Measurements from ENCODE around the gene CHCT1.

CHCT1 gene

GRCh38 chr17:60457148-60457547 lies 34.9 kb downstream of the CHCT1 start:
- Histone ChIP-seq H3K27ac (replicated peaks; ENCODE audit: low read length) (no peak overlapping the region), H3K9ac (ENCODE audit: low read depth, low read length, poor library complexity) (no peak overlapping the region), H4K91ac (ENCODE audit: low read depth, low read length, poor library complexity) (no peak overlapping the region), H3K18ac (ENCODE audit: low read length) (no peak overlapping the region), H2BK120ac (ENCODE audit: low read depth, low read length) (no peak overlapping the region), H3K4me1 (ENCODE audit: control insufficient read depth in 2 of 2, insufficient read depth in 1 of 2, low read depth in 1 of 2, low read length in 2 of 2) (no peaks in the 10 kb centered on the region), H3K9me3 (replicated peaks in 1 of 2; ENCODE audit: control insufficient read depth in 2 of 2, insufficient read depth in 1 of 2, low read depth in 1 of 2, low read length in 2 of 2) (peaks cover 0 to 31% of the 10 kb centered on the region in 2 donors), H2BK5ac (ENCODE audit: low read length) (no peak overlapping the region), H3K4me2 (ENCODE audit: insufficient read depth, low read length, poor library complexity, severe bottlenecking) (no peak overlapping the region), H4K8ac (ENCODE audit: low read depth, low read length) (no peak overlapping the region), H3K36me3 (replicated peaks in 1 of 2; ENCODE audit: control insufficient read depth in 2 of 2, insufficient read depth in 2 of 2, low read length in 2 of 2) (peaks cover 13 to 96% of the 10 kb centered on the region in 2 donors), H3K4me3 (ENCODE audit: low read length in 2 of 2) (no peak overlapping the region), H2AK5ac (ENCODE audit: low read depth, low read length) (no peak overlapping the region), H2BK15ac (ENCODE audit: low read length) (no peak overlapping the region), H3K23ac (ENCODE audit: low read depth, low read length, poor library complexity) (no peak overlapping the region), H3K4ac (ENCODE audit: low read length) (no peak overlapping the region), H3K14ac (ENCODE audit: low read length) (no peak overlapping the region), H3K79me1 (ENCODE audit: low read depth, low read length) (no peaks in the 10 kb centered on the region), H2AFZ (ENCODE audit: low read length) (no peak overlapping the region), H2BK12ac (ENCODE audit: low read length) (no peak overlapping the region), H3K27me3 (ENCODE audit: control insufficient read depth in 3 of 3, insufficient read depth in 3 of 3, low read depth in 1 of 3, low read length in 3 of 3) (no peaks in the 10 kb centered on the region)
- no peak for DNase-seq (ENCODE audit: low spot score)
- WGBS, 2 donors (ENCODE audit: extremely low coverage in 2 of 2, insufficient read length in 2 of 2, insufficient replicate concordance in 1 of 2), result no CpG with 5 or more reads among the region's 2 CpGs

DNA sequence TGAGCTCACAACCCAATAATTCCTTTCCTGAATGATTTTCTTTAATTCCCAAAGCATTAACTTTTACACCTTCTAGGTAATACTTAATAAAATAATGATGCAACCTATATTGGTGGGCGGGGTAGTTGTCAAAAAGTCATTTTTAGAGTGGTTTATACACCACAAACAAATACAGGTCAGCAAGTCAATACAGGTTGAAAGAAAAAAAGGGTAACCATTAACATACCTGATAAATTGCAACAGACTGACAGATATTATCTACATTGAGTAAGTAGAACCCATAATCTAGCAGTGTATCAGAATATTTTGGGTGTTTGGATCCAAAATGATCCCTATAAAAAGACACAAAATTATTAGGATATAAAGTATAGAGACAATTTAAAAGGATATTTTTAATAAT lies 39.3 kb downstream of the CHCT1 start:
- Histone ChIP-seq H3K4me1 (ENCODE audit: control insufficient read depth in 2 of 2, insufficient read depth in 1 of 2, low read depth in 1 of 2, low read length in 2 of 2) (no peaks in the 10 kb centered on the region), H3K36me3 (replicated peaks in 1 of 2; ENCODE audit: control insufficient read depth in 2 of 2, insufficient read depth in 2 of 2, low read length in 2 of 2) (peaks cover 18 to 99% of the 10 kb centered on the region in 2 donors), H2BK15ac (ENCODE audit: low read length) (no peak overlapping the region), H2AFZ (ENCODE audit: low read length) (no peak overlapping the region), H3K27ac (replicated peaks; ENCODE audit: low read length) (no peak overlapping the region), H2BK5ac (ENCODE audit: low read length) (no peak overlapping the region), H3K4ac (ENCODE audit: low read length) (no peak overlapping the region), H3K14ac (ENCODE audit: low read length) (no peak overlapping the region), H3K79me1 (ENCODE audit: low read depth, low read length) (no peaks in the 10 kb centered on the region), H3K23ac (ENCODE audit: low read depth, low read length, poor library complexity) (no peak overlapping the region), H4K91ac (ENCODE audit: low read depth, low read length, poor library complexity) (no peak overlapping the region), H3K4me3 (ENCODE audit: low read length in 2 of 2) (no peak overlapping the region), H4K8ac (ENCODE audit: low read depth, low read length) (no peak overlapping the region), H2AK5ac (ENCODE audit: low read depth, low read length) (no peak overlapping the region), H3K18ac (ENCODE audit: low read length) (no peak overlapping the region), H2BK12ac (ENCODE audit: low read length) (no peak overlapping the region), H2BK120ac (ENCODE audit: low read depth, low read length) (no peak overlapping the region), H3K9ac (ENCODE audit: low read depth, low read length, poor library complexity) (no peak overlapping the region), H3K4me2 (ENCODE audit: insufficient read depth, low read length, poor library complexity, severe bottlenecking) (no peak overlapping the region), H3K9me3 (replicated peaks in 1 of 2; ENCODE audit: control insufficient read depth in 2 of 2, insufficient read depth in 1 of 2, low read depth in 1 of 2, low read length in 2 of 2) (peaks cover 0 to 25% of the 10 kb centered on the region in 2 donors), H3K27me3 (ENCODE audit: control insufficient read depth in 3 of 3, insufficient read depth in 3 of 3, low read depth in 1 of 3, low read length in 3 of 3) (no peaks in the 10 kb centered on the region)
- no peak for DNase-seq (ENCODE audit: low spot score)
- no CpG with 5 or more reads among the region's 1 CpG for WGBS, 2 donors (ENCODE audit: extremely low coverage in 2 of 2, insufficient read length in 2 of 2, insufficient replicate concordance in 1 of 2)

- Histone ChIP-seq H3K79me1 (ENCODE audit: low read depth, low read length) (no peaks in the 10 kb centered on the region), H2AFZ (ENCODE audit: low read length) (no peak overlapping the region), H3K9ac (ENCODE audit: low read depth, low read length, poor library complexity) (no peak overlapping the region), H4K8ac (ENCODE audit: low read depth, low read length) (no peak overlapping the region), H3K14ac (ENCODE audit: low read length) (no peak overlapping the region), H4K91ac (ENCODE audit: low read depth, low read length, poor library complexity) (no peak overlapping the region), H2BK5ac (ENCODE audit: low read length) (no peak overlapping the region), H3K9me3 (replicated peaks in 1 of 2; ENCODE audit: control insufficient read depth in 2 of 2, insufficient read depth in 1 of 2, low read depth in 1 of 2, low read length in 2 of 2) (peaks cover 0 to 8% of the 10 kb centered on the region in 2 donors), H3K27ac (replicated peaks; ENCODE audit: low read length) (no peak overlapping the region), H3K4me3 (ENCODE audit: low read length in 2 of 2) (no peak overlapping the region), H2BK120ac (ENCODE audit: low read depth, low read length) (no peak overlapping the region), H3K27me3 (ENCODE audit: control insufficient read depth in 3 of 3, insufficient read depth in 3 of 3, low read depth in 1 of 3, low read length in 3 of 3) (no peaks in the 10 kb centered on the region), H3K23ac (ENCODE audit: low read depth, low read length, poor library complexity) (no peak overlapping the region), H3K4me2 (ENCODE audit: insufficient read depth, low read length, poor library complexity, severe bottlenecking) (no peak overlapping the region), H3K4ac (ENCODE audit: low read length) (no peak overlapping the region), H3K36me3 (replicated peaks in 1 of 2; ENCODE audit: control insufficient read depth in 2 of 2, insufficient read depth in 2 of 2, low read length in 2 of 2) (peaks cover 12 to 99% of the 10 kb centered on the region in 2 donors), H2BK12ac (ENCODE audit: low read length) (no peak overlapping the region), H3K4me1 (ENCODE audit: control insufficient read depth in 2 of 2, insufficient read depth in 1 of 2, low read depth in 1 of 2, low read length in 2 of 2) (no peaks in the 10 kb centered on the region), H3K18ac (ENCODE audit: low read length) (no peak overlapping the region), H2AK5ac (ENCODE audit: low read depth, low read length) (no peak overlapping the region), H2BK15ac (ENCODE audit: low read length) (no peak overlapping the region)
- WGBS, 2 donors (ENCODE audit: extremely low coverage in 2 of 2, insufficient read length in 2 of 2, insufficient replicate concordance in 1 of 2), result no CpG with 5 or more reads among the region's 4 CpGs
- DNase-seq (ENCODE audit: low spot score), result no peak
Observed at GRCh38 chr17:60463157-60463835, 41.0 kb downstream of the CHCT1 start.

GRCh38 chr17:60464343-60464742 lies 42.1 kb downstream of the CHCT1 start:
- H2BK120ac ChIP-seq (ENCODE audit: low read depth, low read length), result no peak overlapping the region
- H2BK15ac ChIP-seq (ENCODE audit: low read length), result no peak overlapping the region
- no peak overlapping the region for H4K8ac ChIP-seq (ENCODE audit: low read depth, low read length)
- H4K91ac ChIP-seq (ENCODE audit: low read depth, low read length, poor library complexity), result no peak overlapping the region
- peaks cover 12 to 98% of the 10 kb centered on the region in 2 donors for H3K36me3 ChIP-seq (replicated peaks in 1 of 2; ENCODE audit: control insufficient read depth in 2 of 2, insufficient read depth in 2 of 2, low read length in 2 of 2)
- no peak overlapping the region for H2BK12ac ChIP-seq (ENCODE audit: low read length)
- H3K4me1 ChIP-seq (ENCODE audit: control insufficient read depth in 2 of 2, insufficient read depth in 1 of 2, low read depth in 1 of 2, low read length in 2 of 2), result no peaks in the 10 kb centered on the region
- no peaks in the 10 kb centered on the region for H3K9me3 ChIP-seq (replicated peaks in 1 of 2; ENCODE audit: control insufficient read depth in 2 of 2, insufficient read depth in 1 of 2, low read depth in 1 of 2, low read length in 2 of 2)
- H3K27ac ChIP-seq (replicated peaks; ENCODE audit: low read length), result no peak overlapping the region
- H3K4me2 ChIP-seq (ENCODE audit: insufficient read depth, low read length, poor library complexity, severe bottlenecking), result no peak overlapping the region
- H3K79me1 ChIP-seq (ENCODE audit: low read depth, low read length), result no peaks in the 10 kb centered on the region
- H2AK5ac ChIP-seq (ENCODE audit: low read depth, low read length), result no peak overlapping the region
- no peak overlapping the region for H3K23ac ChIP-seq (ENCODE audit: low read depth, low read length, poor library complexity)
- H3K4me3 ChIP-seq (ENCODE audit: low read length in 2 of 2), result no peak overlapping the region
- no peak overlapping the region for H3K4ac ChIP-seq (ENCODE audit: low read length)
- WGBS, 2 donors (ENCODE audit: extremely low coverage in 2 of 2, insufficient read length in 2 of 2, insufficient replicate concordance in 1 of 2), result no CpG with 5 or more reads among the region's 1 CpG
- H3K14ac ChIP-seq (ENCODE audit: low read length), result no peak overlapping the region
- no peak overlapping the region for H3K18ac ChIP-seq (ENCODE audit: low read length)
- H2BK5ac ChIP-seq (ENCODE audit: low read length), result no peak overlapping the region
- no peaks in the 10 kb centered on the region for H3K27me3 ChIP-seq (ENCODE audit: control insufficient read depth in 3 of 3, insufficient read depth in 3 of 3, low read depth in 1 of 3, low read length in 3 of 3)
- no peak overlapping the region for H3K9ac ChIP-seq (ENCODE audit: low read depth, low read length, poor library complexity)
- no peak for DNase-seq (ENCODE audit: low spot score)
- no peak overlapping the region for H2AFZ ChIP-seq (ENCODE audit: low read length)

Data from neuronal stem cell (in vitro differentiated cells).